NCI-H526 treated with DMSO at 0.1 percent for 48 hours (cell line): ENCODE results near the gene DPP9.
"Not testable (repeated sequence)": the region's sequence is repeated elsewhere in the genome, so short reads cannot be mapped to it uniquely, and the experiment has no call there.

Experiments
- DNase-seq: peaks from one replicate; lab custom pipeline; 2025; lab: John Stamatoyannopoulos, UW

DPP9 gene

GRCh38 chr19:4740092-4740491 is 16.4 kb upstream of the DPP9 start:
- DNase-seq = no peak

GRCh38 chr19:4738734-4739133 is 15.1 kb upstream of the DPP9 start:
- no peak for DNase-seq

- no peak for DNase-seq
These were observed 14.4 kb upstream of the DPP9 start for GRCh38 chr19:4737955-4738600.

GRCh38 chr19:4733755-4734345 is 10.2 kb upstream of the DPP9 start:
- DNase-seq = no peak

GRCh38 chr19:4732680-4733114 is 9.1 kb upstream of the DPP9 start:
- DNase-seq = peak; percentile 64

GRCh38 chr19:4730740-4731171 is 7.1 kb upstream of the DPP9 start:
- DNase-seq = no peak

- no peak for DNase-seq
These were observed 5.2 kb upstream of the DPP9 start for GRCh38 chr19:4728871-4729270.

GRCh38 chr19:4722671-4723594 is 709 bp downstream of the DPP9 start:
- DNase-seq = no peak

GRCh38 chr19:4721196-4721595 is 2.4 kb downstream of the DPP9 start:
- DNase-seq = no peak

- no peak for DNase-seq
These were observed 3.5 kb downstream of the DPP9 start for GRCh38 chr19:4720037-4720700.

GRCh38 chr19:4719499-4719866 is 4.2 kb downstream of the DPP9 start:
- no peak for DNase-seq

- no peak for DNase-seq
These were observed 5.5 kb downstream of the DPP9 start for GRCh38 chr19:4717966-4718701.

- no peak for DNase-seq
These were observed 6.3 kb downstream of the DPP9 start for GRCh38 chr19:4717191-4717965.

- no peak for DNase-seq
These were observed 8.0 kb downstream of the DPP9 start for GRCh38 chr19:4715529-4716221.

GRCh38 chr19:4715178-4715528 is 8.5 kb downstream of the DPP9 start:
- DNase-seq = not testable (repeated sequence)

GRCh38 chr19:4714016-4714415 is 9.6 kb downstream of the DPP9 start:
- no peak for DNase-seq

- no peak for DNase-seq
These were observed 10.2 kb downstream of the DPP9 start for GRCh38 chr19:4713384-4713951.

- no peak for DNase-seq
These were observed 10.9 kb downstream of the DPP9 start for GRCh38 chr19:4712771-4713170.

- no peak for DNase-seq
These were observed 12.4 kb downstream of the DPP9 start for GRCh38 chr19:4711211-4711610.

- DNase-seq = no peak
These were observed 13.4 kb downstream of the DPP9 start for GRCh38 chr19:4710281-4710600.
